Suprapubic skin (tissue), 4 donors: Measurements from ENCODE around the gene IAH1. TPM values are rescaled to one million over a fixed set of nuclear protein-coding genes. Genes with fewer than 3 reads are reported as not detected.

Experiments used
- DNase-seq, 2 donors: peaks; one replicate each; pipeline ENCODE4 v3.0.0-alpha.2; 2019; ENCODE audit warnings: low spot score in 2 of 2
- H3K27ac ChIP-seq: fragments of 200-600 bp; sonication (generic); one replicate; pipeline ENCODE4 v1.5.1; 2019
- H3K27me3 ChIP-seq: fragments of 200-600 bp; sonication (generic); one replicate; pipeline ENCODE4 v1.5.1; 2019
- H3K36me3 ChIP-seq: fragments of 200-600 bp; sonication (generic); one replicate; pipeline ENCODE4 v1.5.1; 2019
- H3K4me1 ChIP-seq: fragments of 200-600 bp; sonication (generic); one replicate; pipeline ENCODE4 v1.5.1; 2019
- H3K4me3 ChIP-seq: fragments of 200-600 bp; sonication (generic); one replicate; pipeline ENCODE4 v1.5.1; 2019; ENCODE audit warnings: mild to moderate bottlenecking
- H3K9me3 ChIP-seq: fragments of 200-600 bp; sonication (generic); one replicate; pipeline ENCODE4 v1.5.1; 2019
- CTCF ChIP-seq, 2 donors: fragments of 200-600 bp in 1 of 2; fragments of 450-650 bp in 1 of 2; sonication (generic) in 1 of 2; IDR thresholded peaks; one replicate each; pipeline ENCODE4 v1.5.1; 2016 to 2019; ENCODE audit warnings: antibody characterized with exemption in 2 of 2, mild to moderate bottlenecking in 1 of 2, moderate library complexity in 1 of 2
- EP300 ChIP-seq: sonication (generic); formaldehyde crosslinking; IDR thresholded peaks from one replicate; pipeline ENCODE4 v1.6.1; 2017; ENCODE audit warnings: antibody characterized with exemption
- POLR2A ChIP-seq, 2 donors: fragments of 450-650 bp; IDR thresholded peaks; one replicate each; pipeline ENCODE4 v1.6.1; 2017; ENCODE audit warnings: antibody characterized with exemption in 2 of 2, mild to moderate bottlenecking in 2 of 2, moderate library complexity in 2 of 2
- POLR2AphosphoS5 ChIP-seq, 3 donors: sonication (generic); formaldehyde crosslinking; IDR thresholded peaks; one replicate each; pipeline ENCODE4 v1.6.1; 2017; ENCODE audit warnings: antibody characterized with exemption in 3 of 3
- WGBS: methylation state at CpG from one replicate; pipeline ENCODE4 v1.1.5; 2018; 5-methylcytosine and 5-hydroxymethylcytosine counted together
- total RNA-seq, 4 donors: library from RNA; depleted of rRNA; stranded (reverse); fragments of >200 nt; gene quantifications; one replicate each; pipeline ENCODE4 v1.1.0, GENCODE V29; 2016

Gene IAH1
- total RNA-seq, 4 donors from 2014 or later, result 23.8 to 33.8 (median 26.4) TPM

- 75% methylated on average over 2 of the region's 2 CpGs for WGBS
- DNase-seq, result no peak
- no peaks in the 10 kb centered on the region for H3K9me3 ChIP-seq
- no peaks in the 10 kb centered on the region for H3K4me1 ChIP-seq
- H3K36me3 ChIP-seq, result peaks cover 62% of the 10 kb centered on the region
- H3K4me3 ChIP-seq, result no peak overlapping the region
- no peaks in the 10 kb centered on the region for H3K27me3 ChIP-seq
- H3K27ac ChIP-seq, result no peak overlapping the region
- TF ChIP-seq POLR2A (IDR thresholded peaks at IDR 0.05), result no peak
- no peak for TF ChIP-seq POLR2AphosphoS5 (IDR thresholded peaks at IDR 0.05)
- TF ChIP-seq CTCF (IDR thresholded peaks at IDR 0.05), result no peak
- no peak for TF ChIP-seq EP300
Observed at GRCh38 chr2:9525266-9525665, 50.9 kb downstream of the IAH1 start.

GRCh38 chr2:9527995-9528787 is 53.8 kb downstream of the IAH1 start:
- peaks cover 70% of the 10 kb centered on the region for H3K36me3 ChIP-seq
- H3K4me1 ChIP-seq, result no peaks in the 10 kb centered on the region

GRCh38 chr2:9532421-9532820 is 58.1 kb downstream of the IAH1 start:
- no peak overlapping the region for H3K27ac ChIP-seq
- DNase-seq, result no peak
- H3K27me3 ChIP-seq, result no peaks in the 10 kb centered on the region
- no peaks in the 10 kb centered on the region for H3K9me3 ChIP-seq
- no peak overlapping the region for H3K4me3 ChIP-seq
- H3K4me1 ChIP-seq, result peaks cover 4% of the 10 kb centered on the region
- 89% methylated on average over 4 of the region's 4 CpGs for WGBS
- TF ChIP-seq POLR2A (IDR thresholded peaks at IDR 0.05) (no peak), CTCF (IDR thresholded peaks at IDR 0.05) (no peak), EP300 (no peak)
- H3K36me3 ChIP-seq, result peaks cover 54% of the 10 kb centered on the region

More at GRCh38 chr2:9527995-9528787, 53.8 kb downstream of the IAH1 start:
- DNase-seq, result no peak
- WGBS, result 79% methylated on average over 4 of the region's 4 CpGs
- Histone ChIP-seq H3K4me3 (no peak overlapping the region), H3K9me3 (no peaks in the 10 kb centered on the region), H3K27ac (no peak overlapping the region), H3K27me3 (no peaks in the 10 kb centered on the region)
- no peak for TF ChIP-seq POLR2A (IDR thresholded peaks at IDR 0.05)
- TF ChIP-seq EP300, result no peak
- no peak for TF ChIP-seq CTCF (IDR thresholded peaks at IDR 0.05)
- no peak for TF ChIP-seq POLR2AphosphoS5 (IDR thresholded peaks at IDR 0.05)

- 93% methylated on average over 2 of the region's 2 CpGs for WGBS
- Histone ChIP-seq H3K9me3 (no peaks in the 10 kb centered on the region), H3K4me1 (peaks cover 8% of the 10 kb centered on the region), H3K27ac (no peak overlapping the region), H3K4me3 (no peak overlapping the region), H3K36me3 (peaks cover 51% of the 10 kb centered on the region), H3K27me3 (no peaks in the 10 kb centered on the region)
- DNase-seq, result no peak
- no peak for TF ChIP-seq CTCF (IDR thresholded peaks at IDR 0.05)
Observed at GRCh38 chr2:9533663-9534062, 59.3 kb downstream of the IAH1 start.

- WGBS, result 66% methylated on average over 1 of the region's 1 CpG
- no peak overlapping the region for H3K27ac ChIP-seq
- TF ChIP-seq EP300, result no peak
- TF ChIP-seq CTCF (IDR thresholded peaks at IDR 0.05), result no peak
- no peak for TF ChIP-seq POLR2AphosphoS5 (IDR thresholded peaks at IDR 0.05)
- no peak for TF ChIP-seq POLR2A (IDR thresholded peaks at IDR 0.05)
- H3K9me3 ChIP-seq, result no peaks in the 10 kb centered on the region
- H3K27me3 ChIP-seq, result no peaks in the 10 kb centered on the region
- DNase-seq, result no peak
- H3K4me3 ChIP-seq, result no peak overlapping the region
- peaks cover 38% of the 10 kb centered on the region for H3K36me3 ChIP-seq
- peaks cover 17% of the 10 kb centered on the region for H3K4me1 ChIP-seq
Observed at GRCh38 chr2:9535177-9535576, 60.8 kb downstream of the IAH1 start.
